HEK293 (cell line): ENCODE results near the gene CCKAR.

ENCODE experiments used
- FEZF1 ChIP-seq: fragments of 450-650 bp; formaldehyde crosslinking; IDR thresholded peaks from 2 replicates; pipeline ENCODE4 v1.5.1; 2016; ENCODE audit warnings: missing biosample characterization, missing genetic modification characterization
- HOXD13 ChIP-seq: sonication (generic); formaldehyde crosslinking; IDR thresholded peaks from 2 replicates; pipeline ENCODE4 v1.8.0; 2022; ENCODE audit warnings: missing genetic modification reagents, borderline replicate concordance
- OSR2 ChIP-seq: fragments of 450-650 bp; formaldehyde crosslinking; IDR thresholded peaks from 2 replicates; pipeline ENCODE4 v1.5.1; 2016; ENCODE audit warnings: missing biosample characterization, missing genetic modification characterization
- OVOL3 ChIP-seq: fragments of 450-650 bp; formaldehyde crosslinking; IDR thresholded peaks from 2 replicates; pipeline ENCODE4 v1.5.1; 2016; ENCODE audit warnings: missing biosample characterization, missing genetic modification characterization
- ZBTB17 ChIP-seq: fragments of 450-650 bp; formaldehyde crosslinking; IDR thresholded peaks from 2 replicates; pipeline ENCODE4 v1.5.1; 2016; ENCODE audit warnings: missing biosample characterization, missing genetic modification characterization
- ZNF146 ChIP-seq: fragments of 450-650 bp; formaldehyde crosslinking; IDR thresholded peaks from 2 replicates; pipeline ENCODE4 v1.5.1; 2016; ENCODE audit warnings: missing biosample characterization, missing genetic modification characterization
- ZNF169 ChIP-seq: fragments of 450-650 bp; formaldehyde crosslinking; IDR thresholded peaks from 2 replicates; pipeline ENCODE4 v1.5.1; 2016; ENCODE audit warnings: missing biosample characterization, missing genetic modification characterization
- ZNF2 ChIP-seq: fragments of 450-650 bp; formaldehyde crosslinking; IDR thresholded peaks from 2 replicates; pipeline ENCODE4 v1.5.1; 2016; ENCODE audit warnings: missing biosample characterization, missing genetic modification characterization
- ZNF211 ChIP-seq: fragments of 450-650 bp; formaldehyde crosslinking; IDR thresholded peaks from 2 replicates; pipeline ENCODE4 v1.5.1; 2016; ENCODE audit warnings: low read depth, missing biosample characterization, missing genetic modification characterization
- ZNF23 ChIP-seq: fragments of 450-650 bp; formaldehyde crosslinking; IDR thresholded peaks from 2 replicates; pipeline ENCODE4 v1.5.1; 2016; ENCODE audit warnings: missing biosample characterization, missing genetic modification characterization, borderline replicate concordance
- ZNF24 ChIP-seq: fragments of 450-650 bp; formaldehyde crosslinking; IDR thresholded peaks from 2 replicates; pipeline ENCODE4 v1.5.1; 2016; ENCODE audit warnings: missing biosample characterization, missing genetic modification characterization
- ZNF292 ChIP-seq: fragments of 450-650 bp; formaldehyde crosslinking; IDR thresholded peaks from 2 replicates; pipeline ENCODE4 v1.5.1; 2016; ENCODE audit warnings: low read depth, missing biosample characterization, missing genetic modification characterization, borderline replicate concordance
- ZNF341 ChIP-seq: fragments of 450-650 bp; formaldehyde crosslinking; IDR thresholded peaks from 2 replicates; pipeline ENCODE4; 2016; ENCODE audit warnings: low read depth, missing biosample characterization, missing genetic modification characterization
- ZNF510 ChIP-seq: fragments of 450-650 bp; formaldehyde crosslinking; IDR thresholded peaks from 2 replicates; pipeline ENCODE4 v1.5.1; 2018; ENCODE audit warnings: mild to moderate bottlenecking, missing genetic modification characterization, missing biosample characterization; ENCODE audit not compliant: insufficient replicate concordance
- ZNF544 ChIP-seq: fragments of 450-650 bp; formaldehyde crosslinking; IDR thresholded peaks from 2 replicates; pipeline ENCODE4 v1.5.0; 2017; ENCODE audit warnings: missing biosample characterization, missing genetic modification characterization
- ZNF561 ChIP-seq: fragments of 450-650 bp; IDR thresholded peaks from 2 replicates; pipeline ENCODE4 v1.5.1; 2018; ENCODE audit warnings: missing biosample characterization, missing genetic modification characterization, borderline replicate concordance
- ZNF626 ChIP-seq: fragments of 450-650 bp; sonication (Bioruptor Pico); formaldehyde crosslinking; IDR thresholded peaks from 2 replicates; pipeline ENCODE4 v1.5.1; 2018; ENCODE audit warnings: missing biosample characterization, missing genetic modification characterization, inconsistent platforms
- ZSCAN30 ChIP-seq: fragments of 450-650 bp; IDR thresholded peaks from 2 replicates; pipeline ENCODE4 v1.5.1; 2018; ENCODE audit warnings: missing biosample characterization, mild to moderate bottlenecking, missing genetic modification characterization, moderate library complexity
- TF ChIP-seq, protein P1 (sequence below): fragments of 450-650 bp; formaldehyde crosslinking; IDR thresholded peaks from 2 replicates; pipeline ENCODE4 v1.5.1; 2016; ENCODE audit warnings: missing biosample characterization, missing genetic modification characterization
- TF ChIP-seq, protein P2 (sequence below): fragments of 450-650 bp; formaldehyde crosslinking; IDR thresholded peaks from 2 replicates; pipeline ENCODE4 v1.5.1; 2016; ENCODE audit warnings: missing biosample characterization, missing genetic modification characterization
- TF ChIP-seq, protein P3 (sequence below): fragments of 450-650 bp; IDR thresholded peaks from 2 replicates; pipeline ENCODE4 v1.5.1; 2018; ENCODE audit warnings: missing biosample characterization, missing genetic modification characterization
- TF ChIP-seq, protein P4 (sequence below): fragments of 450-650 bp; formaldehyde crosslinking; IDR thresholded peaks from 2 replicates; pipeline ENCODE4 v1.5.1; 2017; ENCODE audit warnings: missing biosample characterization, missing genetic modification characterization
- TF ChIP-seq, protein P5 (sequence below): fragments of 450-650 bp; formaldehyde crosslinking; IDR thresholded peaks from 2 replicates; pipeline ENCODE4 v1.5.1; 2016; ENCODE audit warnings: missing biosample characterization, missing genetic modification characterization, low read depth
- TF ChIP-seq, protein P6 (sequence below): fragments of 450-650 bp; formaldehyde crosslinking; IDR thresholded peaks from 2 replicates; pipeline ENCODE4 v1.5.1; 2016; ENCODE audit warnings: missing biosample characterization, missing genetic modification characterization
- TF ChIP-seq, protein P7 (sequence below): fragments of 450-650 bp; formaldehyde crosslinking; IDR thresholded peaks from 2 replicates; pipeline ENCODE4 v1.5.1; 2017; ENCODE audit warnings: missing biosample characterization, missing genetic modification characterization
- TF ChIP-seq, protein P8 (sequence below): fragments of 450-650 bp; formaldehyde crosslinking; IDR thresholded peaks from 2 replicates; pipeline ENCODE4 v1.5.1; 2016; ENCODE audit warnings: missing biosample characterization, missing genetic modification characterization

Gene CCKAR

DNA sequence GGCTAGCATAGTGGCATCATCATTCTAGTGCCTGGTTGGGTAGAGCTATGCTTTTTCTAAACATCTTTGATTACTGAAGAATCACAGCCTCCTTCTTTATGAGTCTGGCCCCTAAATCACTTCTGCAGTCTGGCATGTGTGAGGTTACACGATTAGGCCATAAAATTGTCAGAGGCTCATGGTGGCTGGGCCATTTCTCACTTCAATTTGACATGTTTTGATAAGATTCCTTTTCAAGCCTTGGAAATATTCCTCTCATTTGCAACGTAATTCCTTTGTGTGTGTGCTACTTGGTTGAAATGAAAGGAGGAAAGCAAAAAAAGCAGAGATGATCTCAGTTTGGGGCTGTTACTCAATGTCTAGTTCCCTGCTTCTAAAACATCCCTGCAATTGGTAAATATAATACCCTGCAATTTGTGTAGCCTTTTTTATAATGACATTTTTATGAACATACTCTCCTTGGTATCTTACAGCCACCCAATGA is 6.2 kb downstream of the CCKAR start (continued):
- TF ChIP-seq, protein P1, sequence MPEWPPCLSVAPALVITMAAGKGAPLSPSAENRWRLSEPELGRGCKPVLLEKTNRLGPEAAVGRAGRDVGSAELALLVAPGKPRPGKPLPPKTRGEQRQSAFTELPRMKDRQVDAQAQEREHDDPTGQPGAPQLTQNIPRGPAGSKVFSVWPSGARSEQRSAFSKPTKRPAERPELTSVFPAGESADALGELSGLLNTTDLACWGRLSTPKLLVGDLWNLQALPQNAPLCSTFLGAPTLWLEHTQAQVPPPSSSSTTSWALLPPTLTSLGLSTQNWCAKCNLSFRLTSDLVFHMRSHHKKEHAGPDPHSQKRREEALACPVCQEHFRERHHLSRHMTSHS (tag by site-specific recombination) = peak; percentile 77
- TF ChIP-seq FEZF1 (tag by site-specific recombination) = peak; percentile 99
- 0 out of 2 replicates have a peak, but pooled peaks have one; percentile 59 for TF ChIP-seq ZNF2 (tag by site-specific recombination)
- peak; percentile 76; the same call in 1 of the 2 replicates for TF ChIP-seq ZSCAN30 (tag by site-specific recombination)
- peak; percentile 76; the same call in 1 of the 2 replicates for TF ChIP-seq ZNF561 (tag by site-specific recombination)
- TF ChIP-seq, protein P2, sequence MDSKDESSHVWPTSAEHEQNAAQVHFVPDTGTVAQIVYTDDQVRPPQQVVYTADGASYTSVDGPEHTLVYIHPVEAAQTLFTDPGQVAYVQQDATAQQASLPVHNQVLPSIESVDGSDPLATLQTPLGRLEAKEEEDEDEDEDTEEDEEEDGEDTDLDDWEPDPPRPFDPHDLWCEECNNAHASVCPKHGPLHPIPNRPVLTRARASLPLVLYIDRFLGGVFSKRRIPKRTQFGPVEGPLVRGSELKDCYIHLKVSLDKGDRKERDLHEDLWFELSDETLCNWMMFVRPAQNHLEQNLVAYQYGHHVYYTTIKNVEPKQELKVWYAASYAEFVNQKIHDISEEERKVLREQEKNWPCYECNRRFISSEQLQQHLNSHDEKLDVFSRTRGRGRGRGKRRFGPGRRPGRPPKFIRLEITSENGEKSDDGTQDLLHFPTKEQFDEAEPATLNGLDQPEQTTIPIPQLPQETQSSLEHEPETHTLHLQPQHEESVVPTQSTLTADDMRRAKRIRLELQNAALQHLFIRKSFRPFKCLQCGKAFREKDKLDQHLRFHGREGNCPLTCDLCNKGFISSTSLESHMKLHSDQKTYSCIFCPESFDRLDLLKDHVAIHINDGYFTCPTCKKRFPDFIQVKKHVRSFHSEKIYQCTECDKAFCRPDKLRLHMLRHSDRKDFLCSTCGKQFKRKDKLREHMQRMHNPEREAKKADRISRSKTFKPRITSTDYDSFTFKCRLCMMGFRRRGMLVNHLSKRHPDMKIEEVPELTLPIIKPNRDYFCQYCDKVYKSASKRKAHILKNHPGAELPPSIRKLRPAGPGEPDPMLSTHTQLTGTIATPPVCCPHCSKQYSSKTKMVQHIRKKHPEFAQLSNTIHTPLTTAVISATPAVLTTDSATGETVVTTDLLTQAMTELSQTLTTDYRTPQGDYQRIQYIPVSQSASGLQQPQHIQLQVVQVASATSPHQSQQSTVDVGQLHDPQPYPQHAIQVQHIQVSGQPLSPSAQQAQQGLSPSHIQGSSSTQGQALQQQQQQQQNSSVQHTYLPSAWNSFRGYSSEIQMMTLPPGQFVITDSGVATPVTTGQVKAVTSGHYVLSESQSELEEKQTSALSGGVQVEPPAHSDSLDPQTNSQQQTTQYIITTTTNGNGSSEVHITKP (tag by site-specific recombination) = peak; percentile 23; the same call in 1 of the 2 replicates
- TF ChIP-seq, protein P3, sequence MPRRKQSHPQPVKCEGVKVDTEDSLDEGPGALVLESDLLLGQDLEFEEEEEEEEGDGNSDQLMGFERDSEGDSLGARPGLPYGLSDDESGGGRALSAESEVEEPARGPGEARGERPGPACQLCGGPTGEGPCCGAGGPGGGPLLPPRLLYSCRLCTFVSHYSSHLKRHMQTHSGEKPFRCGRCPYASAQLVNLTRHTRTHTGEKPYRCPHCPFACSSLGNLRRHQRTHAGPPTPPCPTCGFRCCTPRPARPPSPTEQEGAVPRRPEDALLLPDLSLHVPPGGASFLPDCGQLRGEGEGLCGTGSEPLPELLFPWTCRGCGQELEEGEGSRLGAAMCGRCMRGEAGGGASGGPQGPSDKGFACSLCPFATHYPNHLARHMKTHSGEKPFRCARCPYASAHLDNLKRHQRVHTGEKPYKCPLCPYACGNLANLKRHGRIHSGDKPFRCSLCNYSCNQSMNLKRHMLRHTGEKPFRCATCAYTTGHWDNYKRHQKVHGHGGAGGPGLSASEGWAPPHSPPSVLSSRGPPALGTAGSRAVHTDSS (tag by site-specific recombination) = no peak
- peak; percentile 53; the same call in 1 of the 2 replicates for TF ChIP-seq ZNF24 (tag by site-specific recombination)
- TF ChIP-seq ZNF341 = no peak
- TF ChIP-seq ZNF292 (tag by site-specific recombination) = no peak
- 0 out of 2 replicates have a peak, but pooled peaks have one; percentile 63 for TF ChIP-seq HOXD13 (CRISPR knock-in tag)
- no peak for TF ChIP-seq ZNF544 (tag by site-specific recombination)
- no peak for TF ChIP-seq ZNF23
- TF ChIP-seq, protein P4, sequence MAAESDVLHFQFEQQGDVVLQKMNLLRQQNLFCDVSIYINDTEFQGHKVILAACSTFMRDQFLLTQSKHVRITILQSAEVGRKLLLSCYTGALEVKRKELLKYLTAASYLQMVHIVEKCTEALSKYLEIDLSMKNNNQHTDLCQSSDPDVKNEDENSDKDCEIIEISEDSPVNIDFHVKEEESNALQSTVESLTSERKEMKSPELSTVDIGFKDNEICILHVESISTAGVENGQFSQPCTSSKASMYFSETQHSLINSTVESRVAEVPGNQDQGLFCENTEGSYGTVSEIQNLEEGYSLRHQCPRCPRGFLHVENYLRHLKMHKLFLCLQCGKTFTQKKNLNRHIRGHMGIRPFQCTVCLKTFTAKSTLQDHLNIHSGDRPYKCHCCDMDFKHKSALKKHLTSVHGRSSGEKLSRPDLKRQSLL = no peak
- TF ChIP-seq OSR2 (tag by site-specific recombination) = peak; percentile 95
- no peak for TF ChIP-seq ZNF510
- TF ChIP-seq ZBTB17 (tag by site-specific recombination) = no peak
- 0 out of 2 replicates have a peak, but pooled peaks have one; percentile 33 for TF ChIP-seq OVOL3 (tag by site-specific recombination)
- TF ChIP-seq, protein P5, sequence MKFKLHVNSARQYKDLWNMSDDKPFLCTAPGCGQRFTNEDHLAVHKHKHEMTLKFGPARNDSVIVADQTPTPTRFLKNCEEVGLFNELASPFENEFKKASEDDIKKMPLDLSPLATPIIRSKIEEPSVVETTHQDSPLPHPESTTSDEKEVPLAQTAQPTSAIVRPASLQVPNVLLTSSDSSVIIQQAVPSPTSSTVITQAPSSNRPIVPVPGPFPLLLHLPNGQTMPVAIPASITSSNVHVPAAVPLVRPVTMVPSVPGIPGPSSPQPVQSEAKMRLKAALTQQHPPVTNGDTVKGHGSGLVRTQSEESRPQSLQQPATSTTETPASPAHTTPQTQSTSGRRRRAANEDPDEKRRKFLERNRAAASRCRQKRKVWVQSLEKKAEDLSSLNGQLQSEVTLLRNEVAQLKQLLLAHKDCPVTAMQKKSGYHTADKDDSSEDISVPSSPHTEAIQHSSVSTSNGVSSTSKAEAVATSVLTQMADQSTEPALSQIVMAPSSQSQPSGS = peak; percentile 73
- TF ChIP-seq, protein P6, sequence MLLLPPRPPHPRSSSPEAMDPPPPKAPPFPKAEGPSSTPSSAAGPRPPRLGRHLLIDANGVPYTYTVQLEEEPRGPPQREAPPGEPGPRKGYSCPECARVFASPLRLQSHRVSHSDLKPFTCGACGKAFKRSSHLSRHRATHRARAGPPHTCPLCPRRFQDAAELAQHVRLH = peak; percentile 70; the same call in 1 of the 2 replicates
- TF ChIP-seq, protein P7, sequence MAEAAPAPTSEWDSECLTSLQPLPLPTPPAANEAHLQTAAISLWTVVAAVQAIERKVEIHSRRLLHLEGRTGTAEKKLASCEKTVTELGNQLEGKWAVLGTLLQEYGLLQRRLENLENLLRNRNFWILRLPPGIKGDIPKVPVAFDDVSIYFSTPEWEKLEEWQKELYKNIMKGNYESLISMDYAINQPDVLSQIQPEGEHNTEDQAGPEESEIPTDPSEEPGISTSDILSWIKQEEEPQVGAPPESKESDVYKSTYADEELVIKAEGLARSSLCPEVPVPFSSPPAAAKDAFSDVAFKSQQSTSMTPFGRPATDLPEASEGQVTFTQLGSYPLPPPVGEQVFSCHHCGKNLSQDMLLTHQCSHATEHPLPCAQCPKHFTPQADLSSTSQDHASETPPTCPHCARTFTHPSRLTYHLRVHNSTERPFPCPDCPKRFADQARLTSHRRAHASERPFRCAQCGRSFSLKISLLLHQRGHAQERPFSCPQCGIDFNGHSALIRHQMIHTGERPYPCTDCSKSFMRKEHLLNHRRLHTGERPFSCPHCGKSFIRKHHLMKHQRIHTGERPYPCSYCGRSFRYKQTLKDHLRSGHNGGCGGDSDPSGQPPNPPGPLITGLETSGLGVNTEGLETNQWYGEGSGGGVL (tag by site-specific recombination) = 0 out of 2 replicates have a peak, but pooled peaks have one; percentile 9
- TF ChIP-seq ZNF211 = no peak
- TF ChIP-seq ZNF169 = no peak
- TF ChIP-seq ZNF146 (tag by site-specific recombination) = peak; percentile 45; the same call in 1 of the 2 replicates
- TF ChIP-seq, protein P8, sequence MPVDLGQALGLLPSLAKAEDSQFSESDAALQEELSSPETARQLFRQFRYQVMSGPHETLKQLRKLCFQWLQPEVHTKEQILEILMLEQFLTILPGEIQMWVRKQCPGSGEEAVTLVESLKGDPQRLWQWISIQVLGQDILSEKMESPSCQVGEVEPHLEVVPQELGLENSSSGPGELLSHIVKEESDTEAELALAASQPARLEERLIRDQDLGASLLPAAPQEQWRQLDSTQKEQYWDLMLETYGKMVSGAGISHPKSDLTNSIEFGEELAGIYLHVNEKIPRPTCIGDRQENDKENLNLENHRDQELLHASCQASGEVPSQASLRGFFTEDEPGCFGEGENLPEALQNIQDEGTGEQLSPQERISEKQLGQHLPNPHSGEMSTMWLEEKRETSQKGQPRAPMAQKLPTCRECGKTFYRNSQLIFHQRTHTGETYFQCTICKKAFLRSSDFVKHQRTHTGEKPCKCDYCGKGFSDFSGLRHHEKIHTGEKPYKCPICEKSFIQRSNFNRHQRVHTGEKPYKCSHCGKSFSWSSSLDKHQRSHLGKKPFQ (tag by site-specific recombination) = peak; percentile 45; the same call in 1 of the 2 replicates
- no peak for TF ChIP-seq ZNF626 (tag by site-specific recombination)
